DOHH2 (cell line): Measurements from ENCODE around the gene TXNDC11.

Source experiments
- CTCF ChIP-seq: fragments of 200-600 bp; sonication (generic); IDR thresholded peaks from one replicate; pipeline ENCODE4 v1.5.1; 2014; ENCODE audit warnings: antibody characterized with exemption, mild to moderate bottlenecking, low read depth, low read length; ENCODE audit not compliant: poor library complexity, severe bottlenecking
- EZH2phosphoT487 ChIP-seq: fragments of 200-600 bp; sonication (generic); IDR thresholded peaks from 2 replicates; pipeline ENCODE4 v1.6.1; 2017; ENCODE audit warnings: borderline replicate concordance, mild to moderate bottlenecking, antibody characterized with exemption, low read length, moderate library complexity, mixed read lengths

- TF ChIP-seq CTCF (no peak), EZH2phosphoT487 (no peak)
Measured at GRCh38 chr16:11639925-11640899, 102.4 kb downstream of the TXNDC11 start.
